GM18526 (cell line): ENCODE results near the gene FAM3D.

ENCODE experiments used
- POLR2A ChIP-seq: IDR thresholded peaks from 3 replicates; pipeline ENCODE4 v1.6.1; 2011; ENCODE audit not compliant: insufficient read length; ENCODE audit errors: extremely low read depth

The FAM3D gene

DNA sequence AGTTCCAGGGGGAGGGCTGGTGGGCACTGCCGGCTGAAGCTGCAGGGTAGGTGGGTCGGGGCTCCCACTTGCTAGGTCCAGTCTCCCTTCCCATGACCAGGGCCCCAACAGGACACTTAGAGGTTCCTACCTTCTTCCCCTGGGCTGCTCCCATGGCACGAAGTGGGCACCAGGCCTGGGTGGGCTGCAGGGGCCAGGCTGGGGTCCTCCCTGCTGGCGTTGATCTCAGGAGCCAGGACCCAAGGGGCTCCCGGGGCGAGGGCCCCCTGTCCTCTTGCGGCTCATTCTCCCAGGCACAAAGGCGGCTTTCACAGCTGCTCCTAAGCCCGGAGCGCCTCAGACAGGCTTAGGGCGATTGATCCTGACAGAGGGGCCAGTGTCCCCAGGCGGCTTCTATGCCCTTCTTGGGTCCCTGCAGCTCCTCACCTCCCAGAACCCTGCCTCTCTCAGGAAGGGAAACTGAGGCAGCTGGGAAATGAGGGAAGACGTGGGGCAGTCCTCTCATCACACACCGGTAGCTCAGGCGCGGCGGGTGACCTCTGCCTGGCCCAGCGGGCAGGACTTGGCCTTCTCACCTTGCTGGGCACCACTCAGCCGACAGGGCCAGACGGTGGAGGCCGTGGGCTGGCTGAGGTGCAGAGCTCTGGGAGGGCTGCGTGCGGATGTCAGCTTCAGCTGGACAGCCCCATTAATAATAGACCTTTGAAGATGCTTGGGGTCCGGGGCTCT is 39.6 kb downstream of the FAM3D start:
- TF ChIP-seq POLR2A = no peak

DNA sequence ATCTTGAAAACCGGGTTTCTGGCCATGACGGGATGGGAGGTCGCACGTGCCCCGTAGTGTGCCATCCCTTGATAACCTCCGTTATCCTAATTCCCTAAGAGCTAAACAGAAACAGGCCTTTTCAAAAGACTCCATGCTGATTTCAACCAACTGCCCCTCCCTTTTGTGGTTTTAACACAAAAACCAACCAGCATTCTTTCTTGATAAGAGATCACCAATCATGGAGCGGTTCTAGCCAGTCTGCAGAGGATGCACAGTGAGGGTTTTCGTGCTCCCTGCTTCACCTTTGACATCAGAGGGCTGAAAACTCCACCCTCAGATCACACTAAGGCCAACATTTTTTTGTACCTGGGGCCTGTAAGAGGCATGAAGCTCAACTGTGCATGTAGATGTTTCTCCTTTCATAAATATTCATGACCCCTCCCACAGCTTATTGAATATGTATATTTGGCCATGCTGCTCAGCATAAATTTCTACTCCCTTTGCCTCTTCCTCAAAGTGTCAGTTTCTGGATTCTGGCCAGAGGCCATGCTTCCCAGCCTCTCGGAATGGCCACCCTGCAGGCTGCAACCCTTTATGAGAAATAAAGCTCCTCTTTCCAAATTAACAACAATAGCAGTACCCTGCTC is 41.3 kb downstream of the FAM3D start:
- TF ChIP-seq POLR2A = no peak

- TF ChIP-seq POLR2A = no peak
Measured at GRCh38 chr3:58624550-58624949, 42.0 kb downstream of the FAM3D start.

- TF ChIP-seq POLR2A = no peak
Measured at GRCh38 chr3:58623961-58624360, 42.6 kb downstream of the FAM3D start.

DNA sequence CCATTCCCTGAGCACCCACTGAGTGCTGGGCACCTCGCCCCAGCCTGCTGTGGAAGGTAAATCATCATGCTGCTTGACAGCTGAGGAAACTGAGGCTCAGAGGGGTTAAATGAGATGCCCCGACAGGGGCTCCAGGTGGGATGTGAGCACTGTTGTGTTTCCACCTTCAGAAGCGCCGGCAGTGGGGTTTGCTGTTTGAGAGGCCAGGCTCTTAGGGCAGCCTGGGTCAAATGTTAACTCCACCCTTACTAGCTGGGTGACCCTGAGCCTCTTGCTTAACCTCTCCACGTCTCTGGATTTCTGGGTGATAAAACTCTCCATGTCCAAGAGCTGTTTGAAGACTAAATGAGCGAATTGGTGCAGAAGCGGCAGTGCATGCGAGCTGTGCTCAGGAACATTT is 43.1 kb downstream of the FAM3D start:
- no peak for TF ChIP-seq POLR2A

DNA sequence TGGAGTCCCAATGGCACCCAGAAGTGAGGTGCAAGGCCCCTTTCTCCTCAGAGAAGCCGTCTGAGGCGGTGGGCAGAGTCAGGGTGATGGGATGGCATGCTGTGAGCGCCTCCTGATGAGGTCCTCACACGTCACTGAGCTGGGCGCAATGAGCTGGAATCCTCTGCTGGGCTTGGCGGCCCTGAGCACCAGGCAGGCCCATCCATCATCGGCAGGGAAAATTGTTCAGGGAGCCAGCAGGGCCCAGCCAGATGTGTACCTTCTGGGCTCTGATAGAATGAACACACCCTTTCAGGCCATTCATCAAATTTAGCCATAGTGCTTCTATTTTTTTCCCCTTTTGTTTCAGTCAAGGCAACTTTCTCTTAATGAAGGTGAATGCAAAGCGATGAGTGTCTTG is 43.7 kb downstream of the FAM3D start:
- no peak for TF ChIP-seq POLR2A

DNA sequence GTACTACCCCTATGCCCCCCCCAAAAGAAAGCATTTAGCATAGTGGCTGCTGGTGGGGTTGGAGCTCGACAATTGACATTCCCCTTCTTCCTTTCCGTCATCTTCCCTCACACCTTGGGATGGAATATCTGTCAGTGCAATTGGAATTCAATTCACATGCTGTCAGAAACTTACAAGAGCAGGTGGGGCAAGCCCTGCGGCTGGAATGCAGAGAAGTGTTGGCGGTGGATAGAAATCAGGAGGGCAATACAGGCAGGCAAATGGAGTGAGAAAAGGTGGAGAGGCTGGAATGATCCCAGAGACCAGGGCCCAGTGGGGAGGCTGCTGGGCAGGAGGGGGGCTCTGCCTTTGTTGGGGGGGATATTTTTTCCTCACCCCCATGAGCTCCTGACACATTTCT is 44.1 kb downstream of the FAM3D start:
- no peak for TF ChIP-seq POLR2A

GRCh38 chr3:58621086-58621830 is 45.3 kb downstream of the FAM3D start:
- TF ChIP-seq POLR2A = no peak

DNA sequence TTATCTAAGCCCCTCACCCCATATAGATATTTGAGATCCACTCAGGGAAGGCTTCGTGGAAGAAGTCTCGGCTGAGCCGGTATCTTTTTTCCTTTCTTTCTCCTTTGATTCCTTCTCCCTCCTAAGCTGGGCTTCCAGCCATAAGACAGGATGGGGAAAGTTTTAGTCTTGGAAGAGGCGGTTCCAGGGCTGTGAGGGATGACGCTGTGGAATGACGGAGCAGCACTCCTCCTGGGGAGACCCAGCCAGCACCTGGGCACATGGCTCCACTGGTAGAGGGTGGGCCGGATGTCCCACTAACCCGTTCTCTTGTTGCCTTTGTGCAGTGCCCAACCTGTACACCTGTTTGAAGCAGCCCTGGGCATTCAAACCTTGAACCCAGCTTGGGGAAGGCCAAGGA is 46.2 kb downstream of the FAM3D start:
- no peak for TF ChIP-seq POLR2A

GRCh38 chr3:58617338-58617761 is 49.2 kb downstream of the FAM3D start:
- TF ChIP-seq POLR2A = no peak

DNA sequence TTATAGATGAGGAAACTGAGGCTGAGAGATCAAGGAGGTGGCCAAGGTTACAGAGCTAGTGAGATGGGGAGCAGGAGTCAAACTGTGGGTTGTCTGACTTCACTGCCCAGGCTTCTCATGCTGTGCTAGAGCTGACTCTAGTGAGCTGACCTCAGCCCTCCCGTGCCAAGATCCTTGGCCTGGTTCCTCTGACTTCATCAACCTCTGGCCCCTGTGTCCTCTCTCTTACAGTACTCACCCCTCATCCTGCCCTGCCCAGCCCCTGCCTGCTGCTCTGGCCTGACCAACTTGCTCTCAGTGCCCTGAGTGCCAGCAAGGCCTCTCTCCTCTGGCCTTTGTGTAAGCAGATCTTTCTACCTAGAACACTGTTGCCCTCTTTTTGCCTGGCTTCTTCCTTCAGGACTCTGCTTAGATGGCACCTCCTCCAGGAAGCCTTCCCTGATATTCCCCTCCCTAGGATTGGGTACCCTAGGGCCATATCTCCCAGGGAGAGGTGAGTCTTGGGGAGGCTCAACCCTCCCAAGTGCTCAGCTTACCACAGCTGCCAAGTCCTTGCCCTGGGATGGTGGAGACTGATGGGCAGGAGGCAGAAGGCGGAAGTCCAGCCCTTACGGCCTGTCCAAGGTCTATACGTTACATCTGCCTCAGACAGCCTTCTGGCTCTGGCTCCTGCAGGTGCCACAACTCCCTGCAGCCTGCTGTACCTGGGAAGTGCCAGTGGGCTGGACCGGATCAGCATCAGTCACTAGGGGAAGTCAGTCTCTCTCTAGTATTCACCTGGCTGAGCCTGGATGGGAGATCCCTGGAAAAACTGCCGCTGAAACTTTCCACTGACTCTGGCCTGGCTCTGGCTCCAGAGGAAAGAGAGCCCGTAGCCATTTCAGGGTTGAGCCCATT is 53.1 kb downstream of the FAM3D start:
- TF ChIP-seq POLR2A = no peak

GRCh38 chr3:58612830-58613229 is 53.7 kb downstream of the FAM3D start:
- no peak for TF ChIP-seq POLR2A

GRCh38 chr3:58609990-58610389 is 56.6 kb downstream of the FAM3D start:
- no peak for TF ChIP-seq POLR2A

DNA sequence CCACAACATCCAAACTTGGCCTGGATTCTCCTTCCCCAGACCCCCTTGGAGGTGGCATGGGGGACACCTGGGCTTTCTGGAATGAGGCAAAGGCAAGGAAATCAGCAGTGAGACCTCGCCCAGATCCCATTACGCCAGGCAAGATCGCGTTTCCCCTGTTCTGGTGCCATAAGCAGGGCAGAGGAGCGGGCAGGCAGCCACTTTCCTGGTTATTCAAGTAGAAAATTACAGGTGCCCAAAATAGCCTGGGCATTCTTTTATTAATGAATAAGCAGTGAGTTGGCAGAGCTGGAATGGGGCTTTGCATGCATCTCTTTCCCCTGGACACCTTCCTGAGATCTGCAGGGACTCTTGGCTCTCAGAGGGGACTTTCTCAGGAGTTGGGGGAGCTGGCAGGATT is 57.9 kb downstream of the FAM3D start:
- no peak for TF ChIP-seq POLR2A

GRCh38 chr3:58607816-58608215 is 58.8 kb downstream of the FAM3D start:
- no peak for TF ChIP-seq POLR2A
